ENCODE data around the gene NID1.

NID1 gene

GRCh38 chr1:235941876-235942624, 122.8 kb downstream of the NID1 start:
- TF ChIP-seq, protein P1, sequence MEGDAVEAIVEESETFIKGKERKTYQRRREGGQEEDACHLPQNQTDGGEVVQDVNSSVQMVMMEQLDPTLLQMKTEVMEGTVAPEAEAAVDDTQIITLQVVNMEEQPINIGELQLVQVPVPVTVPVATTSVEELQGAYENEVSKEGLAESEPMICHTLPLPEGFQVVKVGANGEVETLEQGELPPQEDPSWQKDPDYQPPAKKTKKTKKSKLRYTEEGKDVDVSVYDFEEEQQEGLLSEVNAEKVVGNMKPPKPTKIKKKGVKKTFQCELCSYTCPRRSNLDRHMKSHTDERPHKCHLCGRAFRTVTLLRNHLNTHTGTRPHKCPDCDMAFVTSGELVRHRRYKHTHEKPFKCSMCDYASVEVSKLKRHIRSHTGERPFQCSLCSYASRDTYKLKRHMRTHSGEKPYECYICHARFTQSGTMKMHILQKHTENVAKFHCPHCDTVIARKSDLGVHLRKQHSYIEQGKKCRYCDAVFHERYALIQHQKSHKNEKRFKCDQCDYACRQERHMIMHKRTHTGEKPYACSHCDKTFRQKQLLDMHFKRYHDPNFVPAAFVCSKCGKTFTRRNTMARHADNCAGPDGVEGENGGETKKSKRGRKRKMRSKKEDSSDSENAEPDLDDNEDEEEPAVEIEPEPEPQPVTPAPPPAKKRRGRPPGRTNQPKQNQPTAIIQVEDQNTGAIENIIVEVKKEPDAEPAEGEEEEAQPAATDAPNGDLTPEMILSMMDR (IDR thresholded peaks at IDR 0.05; ENCODE audit: low read length, missing control alignments) = no peak
- no peak overlapping the region for H3K4me3 ChIP-seq (replicated peaks; ENCODE audit: low read depth, low read length)
- no peak for DNase-seq (ENCODE audit: low read depth)

DNA sequence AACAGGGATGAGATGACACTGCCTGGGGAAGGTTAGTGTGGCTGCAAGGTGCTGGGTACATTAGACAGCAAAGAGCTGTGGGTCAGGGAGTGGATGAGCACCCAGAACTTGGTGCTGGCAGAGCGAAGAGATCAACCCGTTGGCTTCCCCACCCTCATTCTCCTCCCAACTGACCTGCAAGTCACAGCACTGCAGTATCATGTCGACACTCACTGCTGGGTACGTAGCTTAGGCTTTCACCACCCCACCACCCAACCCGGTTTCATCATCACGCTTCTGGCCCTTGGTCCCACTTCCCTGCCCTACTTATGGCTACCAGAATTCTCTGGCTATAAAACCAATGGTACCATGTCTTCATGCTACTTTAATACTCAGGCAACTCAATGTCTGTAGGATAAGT, 124.6 kb downstream of the NID1 start:
- H3K4me3 ChIP-seq (replicated peaks; ENCODE audit: low read depth, low read length) = no peak overlapping the region
- DNase-seq (ENCODE audit: low read depth) = no peak
- TF ChIP-seq, protein P1 (IDR thresholded peaks at IDR 0.05; ENCODE audit: low read length, missing control alignments) = no peak

GRCh38 chr1:235939480-235939775, 125.5 kb downstream of the NID1 start:
- no peak overlapping the region for H3K4me3 ChIP-seq (replicated peaks; ENCODE audit: low read depth, low read length)
- TF ChIP-seq, protein P1 (IDR thresholded peaks at IDR 0.05; ENCODE audit: low read length, missing control alignments) = no peak
- no peak for DNase-seq (ENCODE audit: low read depth)

- TF ChIP-seq, protein P1 (IDR thresholded peaks at IDR 0.05; ENCODE audit: low read length, missing control alignments) = no peak
- DNase-seq (ENCODE audit: low read depth) = peak; percentile 44
- H3K4me3 ChIP-seq (replicated peaks; ENCODE audit: low read depth, low read length) = no peak overlapping the region
These were observed 126.0 kb downstream of the NID1 start for GRCh38 chr1:235938709-235939479.

DNA sequence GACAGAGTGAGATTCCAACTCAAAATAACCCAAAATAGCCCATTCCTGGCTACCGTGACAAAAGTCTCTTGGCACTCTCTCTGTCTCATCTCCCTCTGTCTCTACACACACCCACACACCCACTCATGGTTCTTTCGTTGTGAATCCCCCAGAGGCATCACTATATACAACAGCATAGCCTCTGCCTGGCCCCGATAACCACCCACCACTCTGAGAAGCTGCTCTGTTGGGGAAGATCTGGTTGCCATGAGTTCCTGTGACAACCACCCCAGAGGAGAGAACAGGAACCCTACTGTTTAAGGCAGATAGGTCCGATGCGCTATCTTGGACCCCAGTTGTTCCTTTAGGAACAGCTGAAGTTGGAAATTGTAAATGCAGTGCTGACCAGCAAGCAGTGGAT, 127.8 kb downstream of the NID1 start:
- no peak for DNase-seq (ENCODE audit: low read depth)
- H3K4me3 ChIP-seq (replicated peaks; ENCODE audit: low read depth, low read length) = no peak overlapping the region
- TF ChIP-seq, protein P1 (IDR thresholded peaks at IDR 0.05; ENCODE audit: low read length, missing control alignments) = no peak

DNA sequence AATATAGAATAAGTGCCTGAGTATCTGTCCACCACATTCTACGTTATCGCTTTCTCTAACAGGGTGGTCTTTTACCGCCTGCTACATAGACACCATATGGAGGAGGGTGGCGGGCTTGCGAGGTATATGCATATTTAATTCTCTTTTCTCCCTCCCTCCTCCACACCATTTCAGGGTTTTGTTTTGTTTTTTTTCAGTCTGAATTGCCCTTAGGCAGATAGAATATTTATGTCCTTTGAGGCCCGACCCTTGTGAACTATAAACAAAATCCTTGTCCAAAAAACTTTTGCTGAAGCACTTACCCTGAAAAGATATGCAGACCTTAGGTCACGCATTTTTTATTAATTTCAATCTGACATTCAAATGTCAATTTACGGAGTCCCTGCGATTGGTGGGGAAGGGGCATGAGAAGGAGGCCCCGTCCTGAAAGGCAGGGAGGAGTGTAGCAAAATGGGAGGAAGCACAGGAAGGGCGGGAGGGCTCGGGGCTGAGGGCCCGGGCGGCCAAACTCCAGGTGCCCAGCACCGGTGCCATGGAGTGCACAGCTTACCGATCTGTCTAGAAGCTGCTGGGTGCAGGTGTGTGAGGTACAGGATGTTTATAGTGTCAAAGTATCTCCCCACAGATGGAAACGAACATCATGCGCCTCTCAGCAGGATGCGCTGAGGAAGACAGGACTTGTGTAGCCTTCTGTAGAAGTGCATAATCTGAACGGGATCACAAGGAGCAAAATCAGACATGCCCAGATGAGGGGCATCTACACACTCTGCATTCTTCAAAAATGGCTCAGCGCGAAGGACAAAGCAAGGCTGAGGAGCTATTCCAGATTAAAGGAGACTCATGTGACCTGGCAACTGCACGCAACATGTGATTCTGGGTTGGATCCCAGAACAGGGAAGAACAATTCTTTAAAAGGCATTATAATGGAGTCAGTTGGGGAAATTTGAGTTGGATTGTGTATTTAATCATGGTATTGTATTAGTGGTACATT, 129.4 kb downstream of the NID1 start:
- TF ChIP-seq, protein P1 (IDR thresholded peaks at IDR 0.05; ENCODE audit: low read length, missing control alignments) = no peak
- no peak for DNase-seq (ENCODE audit: low read depth)
- no peak overlapping the region for H3K4me3 ChIP-seq (replicated peaks; ENCODE audit: low read depth, low read length)

Data from fibroblast of pulmonary artery (primary cell).